CD4-positive, alpha-beta T cell treated with Interleukin-1 beta for 1 hour (primary cell): ENCODE results near the gene PPP1R1A.
A peak's percentile ranks its signal among the peaks of the same experiment; 100 is the strongest.

Experiments
- DNase-seq, 2 donors: peaks; one replicate each; pipeline ENCODE4 v3.0.0-alpha.2; 2020 to 2022

PPP1R1A gene

DNA sequence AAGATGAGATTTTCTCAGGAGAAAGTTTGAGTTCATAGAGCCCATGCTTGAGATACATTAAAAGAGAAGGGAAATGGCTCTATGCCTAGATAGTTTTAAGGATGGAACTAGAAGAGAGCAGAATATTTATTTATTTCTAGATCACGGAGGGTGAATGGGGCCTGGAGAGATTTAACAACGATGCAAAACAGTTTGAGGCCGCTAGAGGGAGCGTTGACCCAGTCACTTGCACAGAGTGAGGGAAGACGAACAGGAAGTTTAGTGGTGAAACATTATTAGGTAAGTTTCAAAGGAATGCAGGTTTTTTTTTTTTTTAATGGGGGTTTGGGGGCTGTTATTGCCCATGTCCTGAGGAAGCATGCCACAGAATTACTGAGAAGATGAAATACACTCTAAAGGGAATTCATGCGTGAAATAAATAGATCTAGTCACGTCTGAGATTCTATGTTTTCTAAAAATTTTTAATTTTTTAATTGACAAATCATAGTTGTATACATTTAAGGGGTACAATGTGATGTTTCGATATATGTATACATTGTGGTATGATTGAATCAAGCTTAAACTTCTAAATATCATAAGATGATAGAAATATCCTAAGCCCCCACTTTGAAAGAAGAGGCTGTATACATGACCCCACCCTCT lies 14.8 kb upstream of the PPP1R1A start:
- DNase-seq = peak; percentile 63 to 66

GRCh38 chr12:54602661-54603060 lies 14.2 kb upstream of the PPP1R1A start:
- DNase-seq = no peak

GRCh38 chr12:54601841-54602240 lies 13.4 kb upstream of the PPP1R1A start:
- DNase-seq = no peak

GRCh38 chr12:54598970-54599369 lies 10.5 kb upstream of the PPP1R1A start:
- DNase-seq = no peak

GRCh38 chr12:54596526-54596946 lies 8.1 kb upstream of the PPP1R1A start:
- peak; percentile 26 to 41 for DNase-seq

DNA sequence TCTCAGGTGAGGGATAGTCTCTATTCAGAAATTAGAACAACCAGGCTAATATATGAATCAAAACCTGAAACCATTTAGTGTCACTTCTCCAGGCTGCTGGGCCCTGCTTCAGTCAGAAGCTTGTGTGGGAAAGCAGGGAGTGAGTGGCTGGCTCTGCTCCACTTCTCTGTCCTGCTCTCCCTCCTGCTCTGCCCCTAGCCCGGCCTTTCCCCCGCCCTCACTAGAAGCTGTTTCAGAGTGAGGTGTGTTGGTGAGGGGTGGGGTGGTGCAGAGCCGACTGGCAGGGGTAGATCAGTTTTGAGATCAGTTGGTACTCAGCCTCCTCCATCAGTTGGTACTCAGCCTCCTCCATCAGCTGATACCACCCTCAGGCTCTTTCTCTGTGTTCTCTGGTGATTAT lies 7.0 kb upstream of the PPP1R1A start:
- no peak for DNase-seq

DNA sequence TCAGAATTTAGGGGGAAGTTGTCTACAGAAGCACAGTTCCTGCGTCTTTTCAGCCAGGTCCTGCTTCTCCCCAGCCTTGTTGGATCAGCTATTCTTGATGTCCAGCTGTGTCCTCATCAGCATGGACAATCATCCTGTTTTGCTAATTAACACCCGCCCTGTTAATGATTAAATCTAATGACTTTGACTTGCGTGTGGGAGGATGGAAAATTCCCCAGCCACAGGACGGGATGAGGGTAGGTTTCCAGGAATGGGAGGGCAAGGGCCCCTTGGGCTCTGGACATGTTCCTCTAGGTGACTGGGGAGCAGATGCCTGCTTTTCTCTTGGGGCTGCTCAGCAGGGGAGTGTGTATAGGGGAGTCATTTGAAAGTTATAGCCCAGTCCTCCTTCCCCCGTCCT lies 5.3 kb upstream of the PPP1R1A start:
- DNase-seq = no peak

DNA sequence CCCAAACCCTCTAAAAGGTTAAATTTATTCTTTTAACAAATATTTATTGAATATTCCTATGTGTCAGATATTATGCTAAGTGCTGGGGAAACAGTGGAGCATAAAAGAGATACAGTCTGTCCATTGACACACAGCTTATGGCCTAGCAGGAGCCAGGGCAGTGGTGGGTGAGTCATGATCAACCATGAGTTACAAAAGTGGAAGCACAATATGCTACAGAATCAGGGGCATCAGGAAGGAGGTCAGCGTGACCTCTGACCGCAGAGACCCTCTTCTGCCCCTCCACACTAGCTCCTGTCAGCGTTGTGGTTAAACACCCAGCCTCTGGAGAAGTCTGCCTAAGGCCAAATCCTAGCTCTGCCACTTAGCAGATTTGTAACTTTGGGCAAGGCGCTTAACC lies 4.7 kb upstream of the PPP1R1A start:
- DNase-seq = no peak

DNA sequence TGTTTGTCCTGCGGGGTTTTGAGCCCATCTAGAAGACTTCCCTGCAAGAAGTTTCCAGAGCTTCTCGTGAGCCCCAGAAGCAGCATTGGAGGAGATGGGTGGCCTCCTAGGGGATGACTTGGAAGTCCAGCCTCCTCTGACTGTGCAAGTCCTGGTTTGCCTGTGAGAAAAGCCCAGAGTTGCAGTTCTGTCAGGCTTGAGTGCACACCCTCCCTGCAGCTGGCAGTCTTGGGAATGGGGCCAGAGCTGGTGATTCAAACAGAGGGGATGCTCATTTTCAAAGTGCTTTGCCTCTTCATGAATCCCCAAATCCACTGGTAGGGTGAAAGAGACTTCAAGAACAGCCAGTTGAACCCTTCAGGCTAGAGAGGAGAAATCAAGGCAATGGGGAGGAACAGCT lies 3.9 kb upstream of the PPP1R1A start:
- DNase-seq = no peak

DNA sequence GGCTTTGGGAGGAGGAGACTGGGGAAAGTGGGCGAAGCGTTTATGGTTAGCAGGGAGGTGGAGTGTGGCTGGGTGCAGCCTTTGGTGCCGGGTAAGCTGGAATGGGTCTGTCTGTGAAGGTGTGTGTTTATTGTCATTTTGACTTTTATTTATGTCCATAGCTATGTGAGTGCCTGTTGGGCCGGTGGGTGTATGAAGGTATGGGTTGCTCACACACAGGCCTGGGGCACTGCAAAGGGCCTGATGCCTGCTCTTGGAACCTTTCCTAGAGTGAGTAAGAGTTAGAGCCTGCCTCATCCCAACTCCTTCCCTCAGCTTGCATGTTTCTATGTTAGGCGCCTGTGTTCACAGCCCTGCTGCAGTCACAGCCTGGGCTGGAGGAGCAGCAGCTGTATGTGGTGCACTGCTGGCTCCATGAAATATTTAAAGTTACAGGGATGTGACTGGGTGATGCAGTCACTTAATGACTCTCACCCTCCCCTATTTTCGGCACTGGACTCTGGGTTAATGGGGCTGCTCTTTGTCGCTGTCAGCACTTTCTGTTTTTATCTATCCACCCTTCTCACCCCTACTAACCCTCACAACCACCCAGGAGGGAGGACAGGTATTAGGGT lies 2.6 kb upstream of the PPP1R1A start:
- no peak for DNase-seq

DNA sequence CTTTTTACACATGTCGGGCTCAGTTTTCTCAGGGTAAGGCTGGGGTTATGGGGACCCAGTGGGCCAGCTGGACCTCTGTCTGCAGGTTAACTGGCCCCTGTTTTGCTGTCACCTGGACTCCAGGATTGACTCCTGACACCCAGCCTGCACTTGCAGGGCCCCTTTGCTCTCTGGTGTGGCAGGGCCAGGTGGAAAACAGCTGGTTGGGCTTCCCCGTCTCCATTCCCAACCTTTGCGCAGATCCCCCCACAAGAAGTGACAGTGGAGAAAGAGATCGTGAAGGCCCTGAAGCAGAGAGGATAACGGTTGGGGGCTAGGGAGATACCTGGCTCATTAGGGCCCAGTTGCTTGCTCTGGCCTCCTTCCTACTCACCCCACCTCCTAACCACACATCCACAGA lies 1.5 kb upstream of the PPP1R1A start:
- DNase-seq = no peak

- DNase-seq = no peak
Observed at GRCh38 chr12:54588890-54589267, 420 bp upstream of the PPP1R1A start.

GRCh38 chr12:54587315-54587873 lies 1.1 kb downstream of the PPP1R1A start:
- no peak for DNase-seq

- DNase-seq = no peak
Observed at GRCh38 chr12:54586620-54587019, 1.8 kb downstream of the PPP1R1A start.

DNA sequence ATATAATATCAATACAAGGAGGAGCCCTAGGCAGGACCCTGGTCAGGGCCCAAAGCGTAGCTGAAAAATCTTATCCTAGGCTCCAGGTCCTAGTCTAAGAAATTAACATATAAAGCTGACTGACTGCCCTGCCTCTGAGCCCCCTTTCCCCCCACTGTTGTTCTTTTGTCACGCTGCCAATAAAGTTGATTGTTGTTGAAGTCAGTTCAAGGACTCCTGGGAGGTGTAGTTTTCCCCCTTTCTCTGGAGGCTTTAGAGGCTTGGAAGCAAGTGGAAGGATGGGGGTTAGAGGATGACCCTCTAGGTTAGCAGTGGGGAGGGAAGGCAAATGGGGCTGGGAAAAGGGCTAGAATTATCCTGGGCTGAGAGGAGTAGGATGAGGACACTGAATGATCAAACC lies 3.2 kb downstream of the PPP1R1A start:
- no peak for DNase-seq

DNA sequence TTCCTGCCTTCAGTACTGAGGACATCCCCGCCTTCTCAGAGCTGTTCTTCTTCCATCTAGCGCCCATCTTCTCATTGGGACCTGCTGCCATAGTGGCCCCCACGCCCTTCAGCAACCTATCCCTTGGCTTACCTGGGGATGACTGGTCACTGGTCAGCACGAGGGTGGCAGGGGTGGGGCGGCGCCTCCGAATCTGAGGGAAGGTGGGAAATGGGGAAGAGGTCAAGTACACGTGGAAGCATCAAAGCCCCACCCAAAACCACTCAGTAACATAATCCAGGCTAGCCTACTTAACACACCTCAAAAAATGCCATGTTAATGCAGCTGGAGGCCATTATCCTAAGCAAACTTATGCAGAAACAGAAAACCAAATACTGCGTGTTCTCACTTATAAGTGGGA lies 4.3 kb downstream of the PPP1R1A start:
- DNase-seq = no peak

GRCh38 chr12:54583726-54584125 lies 4.7 kb downstream of the PPP1R1A start:
- no peak for DNase-seq

GRCh38 chr12:54581412-54581811 lies 7.0 kb downstream of the PPP1R1A start:
- DNase-seq = no peak

DNA sequence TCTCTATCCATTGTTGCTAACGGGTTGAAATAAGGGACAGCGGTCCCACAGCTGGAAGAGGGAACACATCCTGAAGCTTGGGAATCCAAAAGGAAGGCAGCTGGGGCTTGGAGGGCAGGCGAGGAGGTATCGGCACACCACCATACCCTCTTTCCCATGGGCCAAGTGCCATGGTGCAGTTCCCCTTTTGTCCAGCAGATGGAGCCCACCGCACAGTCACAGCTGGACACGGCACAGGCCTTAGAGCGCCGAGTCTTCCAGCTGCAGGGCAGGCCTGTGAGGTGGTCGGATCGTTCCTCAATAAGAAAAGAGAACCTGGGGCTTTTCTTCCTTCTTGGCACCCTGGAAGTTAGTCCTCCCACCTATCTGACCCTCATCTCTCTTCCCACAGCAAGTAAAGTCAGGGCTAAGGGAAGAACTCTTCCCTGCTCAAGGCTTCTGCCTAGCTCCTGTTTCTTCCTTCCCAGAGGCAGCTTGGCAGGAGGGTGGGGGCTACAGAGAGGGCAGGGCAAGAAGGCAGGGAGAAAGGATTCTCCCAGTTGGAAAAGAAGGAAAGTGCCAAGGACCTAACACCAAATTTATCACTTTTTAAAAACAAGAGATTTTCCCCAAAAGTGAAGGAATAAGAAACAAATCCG lies 8.6 kb downstream of the PPP1R1A start:
- peak; percentile 72 to 80 for DNase-seq

GRCh38 chr12:54579258-54579657 lies 9.2 kb downstream of the PPP1R1A start:
- DNase-seq = no peak

- no peak for DNase-seq
Observed at GRCh38 chr12:54578778-54579177, 9.7 kb downstream of the PPP1R1A start.

- no peak for DNase-seq
Observed at GRCh38 chr12:54572881-54573280, 15.6 kb downstream of the PPP1R1A start.

- no peak for DNase-seq
Observed at GRCh38 chr12:54571193-54572188, 17.0 kb downstream of the PPP1R1A start.
